Measurements from ENCODE around the gene PTGS2.

The PTGS2 gene

GRCh38 chr1:186680245-186681061 lies at the start of gene PTGS2:
Gene PTGS2, minus strand, starts transcription at chr1:186680423. Its CDS starts 133 bp downstream, at chr1:186680290.
- no peak for FAIRE-seq

GRCh38 chr1:186722711-186723309 lies 42.6 kb upstream of the PTGS2 start:
- peak; percentile 93 for FAIRE-seq

GRCh38 chr1:186717286-186717685 lies 37.1 kb upstream of the PTGS2 start:
- no peak for FAIRE-seq

- FAIRE-seq, result no peak
Measured at GRCh38 chr1:186715887-186716809, 35.9 kb upstream of the PTGS2 start.

- no peak for FAIRE-seq
Measured at GRCh38 chr1:186710696-186711095, 30.5 kb upstream of the PTGS2 start.

- peak; percentile 86 for FAIRE-seq
Measured at GRCh38 chr1:186708694-186709097, 28.5 kb upstream of the PTGS2 start.

GRCh38 chr1:186703209-186703766 lies 23.1 kb upstream of the PTGS2 start:
- FAIRE-seq, result no peak

GRCh38 chr1:186700722-186701121 lies 20.5 kb upstream of the PTGS2 start:
- FAIRE-seq, result no peak

GRCh38 chr1:186699519-186699918 lies 19.3 kb upstream of the PTGS2 start:
- no peak for FAIRE-seq

- no peak for FAIRE-seq
Measured at GRCh38 chr1:186689907-186690306, 9.7 kb upstream of the PTGS2 start.

GRCh38 chr1:186689376-186689775 lies 9.2 kb upstream of the PTGS2 start:
- FAIRE-seq, result no peak

- no peak for FAIRE-seq
Measured at GRCh38 chr1:186683652-186684410, 3.6 kb upstream of the PTGS2 start.

GRCh38 chr1:186682736-186683135 lies 2.5 kb upstream of the PTGS2 start:
- peak; percentile 90 for FAIRE-seq

- peak; percentile 13 for FAIRE-seq
Measured at GRCh38 chr1:186681801-186682200, 1.6 kb upstream of the PTGS2 start.

GRCh38 chr1:186681121-186681520 lies 898 bp upstream of the PTGS2 start:
- FAIRE-seq, result no peak

GRCh38 chr1:186679924-186680244 lies 339 bp downstream of the PTGS2 start:
- no peak for FAIRE-seq

- no peak for FAIRE-seq
Measured at GRCh38 chr1:186678155-186678554, 2.1 kb downstream of the PTGS2 start.

- FAIRE-seq, result no peak
Measured at GRCh38 chr1:186672596-186672995, 7.6 kb downstream of the PTGS2 start.

- FAIRE-seq, result no peak
Measured at GRCh38 chr1:186672131-186672530, 8.1 kb downstream of the PTGS2 start.

- FAIRE-seq, result no peak
Measured at GRCh38 chr1:186671136-186671825, 8.9 kb downstream of the PTGS2 start.

GRCh38 chr1:186670297-186671135 lies 9.7 kb downstream of the PTGS2 start:
- FAIRE-seq, result no peak
